ENCODE data around the gene MTHFD2L.

DNA sequence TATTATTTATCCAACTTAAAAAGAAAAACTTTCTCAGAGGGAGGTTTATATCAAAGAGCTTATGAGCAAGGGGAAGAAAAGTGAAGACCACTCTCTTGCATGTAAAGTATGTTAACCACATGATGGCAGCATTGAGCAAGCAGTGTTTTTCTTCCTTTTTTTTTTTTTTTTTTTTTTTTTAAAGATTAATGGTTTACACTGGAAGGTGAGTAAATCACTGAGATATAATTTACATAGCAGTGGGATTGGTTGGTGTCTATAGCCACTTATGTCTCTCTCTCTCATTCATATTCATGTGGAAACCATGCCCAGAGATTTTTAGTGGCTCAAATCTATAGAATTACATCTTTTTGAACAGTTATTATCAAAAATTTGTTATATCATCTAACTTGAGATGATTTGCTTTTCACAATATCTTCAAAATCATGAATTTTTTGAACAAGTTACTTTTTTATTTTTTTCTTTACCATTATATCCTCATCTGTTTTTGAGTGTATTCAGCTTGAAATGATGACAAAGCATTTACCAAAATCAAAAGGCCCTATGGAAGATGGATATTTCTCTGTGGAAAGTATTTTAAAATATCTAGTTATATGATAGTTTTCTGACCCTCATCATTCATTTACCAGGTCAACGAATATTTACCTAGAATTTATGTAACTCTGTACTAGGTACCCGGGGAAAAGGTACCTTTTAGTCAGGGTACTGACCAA is 31.6 kb downstream of the MTHFD2L start:
- TF ChIP-seq, protein P1, sequence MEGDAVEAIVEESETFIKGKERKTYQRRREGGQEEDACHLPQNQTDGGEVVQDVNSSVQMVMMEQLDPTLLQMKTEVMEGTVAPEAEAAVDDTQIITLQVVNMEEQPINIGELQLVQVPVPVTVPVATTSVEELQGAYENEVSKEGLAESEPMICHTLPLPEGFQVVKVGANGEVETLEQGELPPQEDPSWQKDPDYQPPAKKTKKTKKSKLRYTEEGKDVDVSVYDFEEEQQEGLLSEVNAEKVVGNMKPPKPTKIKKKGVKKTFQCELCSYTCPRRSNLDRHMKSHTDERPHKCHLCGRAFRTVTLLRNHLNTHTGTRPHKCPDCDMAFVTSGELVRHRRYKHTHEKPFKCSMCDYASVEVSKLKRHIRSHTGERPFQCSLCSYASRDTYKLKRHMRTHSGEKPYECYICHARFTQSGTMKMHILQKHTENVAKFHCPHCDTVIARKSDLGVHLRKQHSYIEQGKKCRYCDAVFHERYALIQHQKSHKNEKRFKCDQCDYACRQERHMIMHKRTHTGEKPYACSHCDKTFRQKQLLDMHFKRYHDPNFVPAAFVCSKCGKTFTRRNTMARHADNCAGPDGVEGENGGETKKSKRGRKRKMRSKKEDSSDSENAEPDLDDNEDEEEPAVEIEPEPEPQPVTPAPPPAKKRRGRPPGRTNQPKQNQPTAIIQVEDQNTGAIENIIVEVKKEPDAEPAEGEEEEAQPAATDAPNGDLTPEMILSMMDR (IDR thresholded peaks at IDR 0.05 in 8 of 11, conservative IDR thresholded peaks at IDR 0.05 in 3 of 11), result peak in 10 of 11 experiments; percentile 19 to 72 (median 56)
- no peak for TF ChIP-seq POLR2A (IDR thresholded peaks at IDR 0.05)

Data from spleen (tissue), 7 donors.